Measurements from ENCODE around the gene OR51D1.

GRCh38 chr11:4647766-4648165 is 10.5 kb downstream of the OR51D1 start:
- TF ChIP-seq CTCF (IDR thresholded peaks at IDR 0.05) (no peak), POLR2A (IDR thresholded peaks at IDR 0.05) (no peak)

All from testis (tissue), 2 donors.